Heart left ventricle (tissue), 16 donors: ENCODE results near the gene SRBD1. TPM values are rescaled to one million over a fixed set of nuclear protein-coding genes. Genes with fewer than 3 reads are reported as not detected.

ENCODE experiments used
- ATAC-seq, 4 donors: fragments of 200-7000 bp; cut with Tn5 transposase; one replicate each; pipeline ENCODE4 v1.9.1; 2020 to 2022; ENCODE audit warnings: moderate library complexity in 4 of 4, mild to moderate bottlenecking in 3 of 4, moderate number of reproducible peaks in 1 of 4
- DNase-seq, 5 donors: peaks; one replicate each; pipeline ENCODE4 v3.0.0-alpha.2; 2020
- H3K27ac ChIP-seq, 12 donors: fragments of 200-600 bp; sonication (generic) in 4 of 12; one replicate each; pipeline versions ENCODE4 v1.5.0 to v1.8.0; 2016 to 2022; ENCODE audit warnings: mild to moderate bottlenecking in 2 of 12
- H3K27me3 ChIP-seq, 9 donors: fragments of 200-600 bp; sonication (generic) in 2 of 9; one replicate each; pipeline versions ENCODE4 v1.5.1 to v1.8.0; 2016 to 2022; ENCODE audit warnings: mild to moderate bottlenecking in 3 of 9
- H3K36me3 ChIP-seq, 9 donors: fragments of 200-600 bp; sonication (generic) in 2 of 9; one replicate each; pipeline versions ENCODE4 v1.5.0 to v1.8.0; 2018 to 2022; ENCODE audit warnings: mild to moderate bottlenecking in 2 of 9
- H3K4me1 ChIP-seq, 12 donors: fragments of 200-600 bp; sonication (generic) in 4 of 12; one replicate each; pipeline versions ENCODE4 v1.5.0 to v1.8.0; 2016 to 2022; ENCODE audit warnings: mild to moderate bottlenecking in 3 of 12
- H3K4me3 ChIP-seq, 12 donors: fragments of 200-600 bp; sonication (generic) in 4 of 12; one replicate each; pipeline versions ENCODE4 v1.5.0 to v1.8.0; 2017 to 2022; ENCODE audit warnings: mild to moderate bottlenecking in 9 of 12, moderate library complexity in 4 of 12
- H3K9me3 ChIP-seq, 12 donors: fragments of 200-600 bp; sonication (generic) in 4 of 12; one replicate each; pipeline versions ENCODE4 v1.5.0 to v1.8.0; 2016 to 2022; ENCODE audit warnings: mild to moderate bottlenecking in 1 of 12
- POLR2A ChIP-seq, 2 donors: fragments of 450-650 bp; IDR thresholded peaks; one replicate each; pipeline ENCODE4 v1.6.1; 2017; ENCODE audit warnings: antibody characterized with exemption in 2 of 2, mild to moderate bottlenecking in 2 of 2, moderate library complexity in 2 of 2
- WGBS, 4 donors: extraction: QIAGEN DNeasy Blood & Tissue Kit in 2 of 4; methylation state at CpG; one replicate each; pipeline versions ENCODE4 v1.1.5 to v1.1.7; 2013 to 2018; 5-methylcytosine and 5-hydroxymethylcytosine counted together
- intact Hi-C, 10 donors: fragments of 100-400 bp; cut with DNase I; formaldehyde crosslinking; loops; one replicate each; pipeline versions ENCODE4 v1.11.1 to v1.14.2; 2022
- polyA plus RNA-seq, 2 donors: library from polyadenylated mRNA; stranded (reverse); fragments of 200-250 nt; gene quantifications; one replicate each; pipeline ENCODE4 v1.2.3, GENCODE V29; 2013
- total RNA-seq, 9 donors: library from RNA; depleted of rRNA in 2 of 9; stranded (reverse); fragments of >200 nt in 2 of 9; fragmentation: NEBNext Ultra II Directional in 3 of 9; extraction: Animal tissue kit (Norgen Biotek cat#: 25700) in 3 of 9; gene quantifications; one replicate each; pipeline versions ENCODE4 v1.1.0 to v1.2.4, GENCODE V29; 2016 to 2023
- TF ChIP-seq, protein P1 (sequence below), 12 donors: fragments of 200-600 bp; sonication (generic) in 4 of 12; IDR thresholded peaks; one replicate each; pipeline versions ENCODE4 v1.5.0 to v1.8.0; 2018 to 2022; ENCODE audit warnings: antibody characterized with exemption in 12 of 12, mild to moderate bottlenecking in 5 of 12
- donor health status: ischemic (EF 13 %, LVEDD 7.1; RV severe dilation, severe dysfunction).
- donor health status: healthy with polysubstance abuse.
- donor health status: DM: no; HTN: yes; CAD: no.
- donor health status: DM: no; HTN: no; CAD: no.
- donor health status: ischemic (EF 25% LVEDD 6.9; RV normal size, moderate dysfunction).
- donor health status: ischemic (EF 25% LVEDD 5.7; RV mildly dilated, moderate dysfunction).
- donor health status: healthy.
- donor health status: DM: yes; HTN: yes; CAD: no.
- donor health status: ischemic (EF 35%, LVEDD 5.7; RV mildly dilated, moderate dysfunction).
- donor health status: nonischemic (EF 11% LVEDD 7.7; RV severe dilation, severe dysfunction).
- donor health status: DM: yes; HTN: yes; CAD: no.
- donor health status: PGD.
- donor health status: ischemic (EF 29% LVEDD 5.4; RV normal size, mild dysfunction).
- donor health status: nonischemic (EF 23%, LVEDD 6.1; RV moderate dilation, normal function).

Gene SRBD1
- total and polyA plus RNA-seq, 11 donors, result 3.0 to 16.9 (median 10.2) TPM

DNA sequence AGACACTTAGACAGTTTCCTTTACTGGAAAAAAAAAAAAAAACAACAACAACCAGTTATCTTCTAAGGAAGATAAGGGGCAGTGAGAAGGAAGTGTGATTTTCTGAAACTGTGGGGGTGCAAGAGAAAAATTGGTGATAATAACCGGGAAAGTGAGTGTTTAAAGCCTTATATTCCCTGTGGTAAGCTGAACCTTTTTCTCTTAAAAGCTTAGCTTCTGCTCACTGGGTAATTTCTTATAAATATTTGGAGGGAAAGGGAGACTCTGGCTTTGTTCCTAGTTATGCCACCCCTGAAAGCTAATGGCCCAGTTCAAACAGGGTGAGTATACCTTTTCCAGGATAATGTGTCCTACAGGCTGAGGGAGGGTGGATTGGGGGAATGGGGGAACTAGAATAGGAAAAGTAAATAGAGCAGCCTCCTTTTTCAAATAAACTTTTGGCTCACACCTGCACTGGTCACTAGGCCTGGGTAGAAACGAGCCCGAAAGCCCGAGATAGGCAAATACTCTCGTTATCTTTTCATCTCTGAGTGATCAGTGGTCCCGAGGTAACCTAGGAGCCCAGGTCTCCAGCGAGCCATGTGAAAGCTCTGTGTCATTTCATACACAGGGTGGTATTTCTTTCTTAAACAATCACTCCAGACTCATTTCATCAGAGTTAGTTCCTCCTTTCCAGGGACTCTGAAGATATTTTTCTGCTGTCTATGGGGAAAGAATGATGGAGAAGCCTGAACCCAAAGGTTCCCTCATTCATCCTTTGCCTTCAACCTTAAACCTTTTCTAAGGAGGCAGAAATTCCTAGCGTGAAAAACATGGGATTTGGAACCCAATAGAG lies 15.5 kb upstream of the SRBD1 start:
- Histone ChIP-seq H3K4me3 (no peak overlapping the region), H3K4me1 (no peaks in the 10 kb centered on the region), H3K27ac (no peak overlapping the region), H3K36me3 (no peaks in the 10 kb centered on the region), H3K27me3 (peaks cover 0 to 6% (median 0%) of the 10 kb centered on the region in 9 donors), H3K9me3 (no peaks in the 10 kb centered on the region)
- 71 to 82% (median 77%) methylated on average over 8 of the region's 8 CpGs for WGBS, 4 donors
- intact Hi-C loops, result no loop called here
- no peak for TF ChIP-seq POLR2A (IDR thresholded peaks at IDR 0.05)
- TF ChIP-seq, protein P1, sequence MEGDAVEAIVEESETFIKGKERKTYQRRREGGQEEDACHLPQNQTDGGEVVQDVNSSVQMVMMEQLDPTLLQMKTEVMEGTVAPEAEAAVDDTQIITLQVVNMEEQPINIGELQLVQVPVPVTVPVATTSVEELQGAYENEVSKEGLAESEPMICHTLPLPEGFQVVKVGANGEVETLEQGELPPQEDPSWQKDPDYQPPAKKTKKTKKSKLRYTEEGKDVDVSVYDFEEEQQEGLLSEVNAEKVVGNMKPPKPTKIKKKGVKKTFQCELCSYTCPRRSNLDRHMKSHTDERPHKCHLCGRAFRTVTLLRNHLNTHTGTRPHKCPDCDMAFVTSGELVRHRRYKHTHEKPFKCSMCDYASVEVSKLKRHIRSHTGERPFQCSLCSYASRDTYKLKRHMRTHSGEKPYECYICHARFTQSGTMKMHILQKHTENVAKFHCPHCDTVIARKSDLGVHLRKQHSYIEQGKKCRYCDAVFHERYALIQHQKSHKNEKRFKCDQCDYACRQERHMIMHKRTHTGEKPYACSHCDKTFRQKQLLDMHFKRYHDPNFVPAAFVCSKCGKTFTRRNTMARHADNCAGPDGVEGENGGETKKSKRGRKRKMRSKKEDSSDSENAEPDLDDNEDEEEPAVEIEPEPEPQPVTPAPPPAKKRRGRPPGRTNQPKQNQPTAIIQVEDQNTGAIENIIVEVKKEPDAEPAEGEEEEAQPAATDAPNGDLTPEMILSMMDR (IDR thresholded peaks at IDR 0.05), result no peak
- DNase-seq (no peak), ATAC-seq (no peak)

DNA sequence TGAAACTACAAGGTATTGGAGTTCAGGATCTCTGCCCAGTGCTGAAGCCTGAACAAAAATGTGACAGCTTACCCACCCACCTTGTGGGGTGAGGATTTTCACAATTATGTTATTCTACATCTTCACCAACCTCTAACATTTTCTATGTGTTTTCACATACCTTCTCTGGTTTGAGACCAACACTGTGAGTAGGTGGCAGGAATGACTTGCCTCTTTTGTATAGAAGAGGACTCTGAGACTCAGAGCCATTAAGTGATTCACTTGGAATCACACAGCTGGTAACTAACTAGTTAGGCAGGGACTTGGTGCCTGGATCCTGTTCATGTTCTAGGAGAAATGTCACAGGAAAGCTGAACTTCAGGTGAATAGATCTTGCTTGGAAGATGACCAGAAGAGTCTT lies 14.8 kb upstream of the SRBD1 start:
- TF ChIP-seq, protein P1 (IDR thresholded peaks at IDR 0.05), result no peak
- no peak for TF ChIP-seq POLR2A (IDR thresholded peaks at IDR 0.05)
- no peaks in the 10 kb centered on the region for H3K36me3 ChIP-seq
- intact Hi-C loops, result no loop called here
- H3K27me3 ChIP-seq, result no peaks in the 10 kb centered on the region
- no peak for DNase-seq
- no peaks in the 10 kb centered on the region for H3K4me1 ChIP-seq
- H3K27ac ChIP-seq, result no peak overlapping the region
- H3K4me3 ChIP-seq, result no peak overlapping the region
- no peaks in the 10 kb centered on the region for H3K9me3 ChIP-seq
- ATAC-seq, result no peak

DNA sequence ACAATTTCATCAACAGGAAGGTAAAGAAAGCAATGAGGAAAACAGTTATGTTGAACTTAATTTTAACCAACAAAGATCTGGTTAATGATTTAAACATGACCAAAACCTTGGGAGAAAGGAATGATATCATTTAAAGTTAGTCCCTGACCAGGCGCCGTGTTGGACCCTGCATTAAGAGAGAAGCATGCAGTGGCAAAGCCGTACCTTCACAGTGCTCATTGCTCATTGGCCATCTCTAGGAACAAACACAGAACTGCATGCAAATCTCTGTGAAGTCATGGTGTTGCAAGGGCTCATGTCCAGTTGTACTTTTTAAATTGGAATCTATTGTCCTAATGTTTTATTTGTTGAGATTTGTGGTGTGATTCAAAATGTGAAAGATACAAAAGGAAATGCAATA lies 12.0 kb upstream of the SRBD1 start:
- no peak for TF ChIP-seq POLR2A (IDR thresholded peaks at IDR 0.05)
- no peak for ATAC-seq
- intact Hi-C loops, result no loop called here
- no peaks in the 10 kb centered on the region for H3K27me3 ChIP-seq
- H3K4me1 ChIP-seq, result no peaks in the 10 kb centered on the region
- DNase-seq, result no peak
- H3K27ac ChIP-seq, result no peak overlapping the region
- no peak overlapping the region for H3K4me3 ChIP-seq
- no peaks in the 10 kb centered on the region for H3K9me3 ChIP-seq
- H3K36me3 ChIP-seq, result no peaks in the 10 kb centered on the region
- WGBS, 4 donors, result 75 to 87% (median 79%) methylated on average over 3 of the region's 3 CpGs

DNA sequence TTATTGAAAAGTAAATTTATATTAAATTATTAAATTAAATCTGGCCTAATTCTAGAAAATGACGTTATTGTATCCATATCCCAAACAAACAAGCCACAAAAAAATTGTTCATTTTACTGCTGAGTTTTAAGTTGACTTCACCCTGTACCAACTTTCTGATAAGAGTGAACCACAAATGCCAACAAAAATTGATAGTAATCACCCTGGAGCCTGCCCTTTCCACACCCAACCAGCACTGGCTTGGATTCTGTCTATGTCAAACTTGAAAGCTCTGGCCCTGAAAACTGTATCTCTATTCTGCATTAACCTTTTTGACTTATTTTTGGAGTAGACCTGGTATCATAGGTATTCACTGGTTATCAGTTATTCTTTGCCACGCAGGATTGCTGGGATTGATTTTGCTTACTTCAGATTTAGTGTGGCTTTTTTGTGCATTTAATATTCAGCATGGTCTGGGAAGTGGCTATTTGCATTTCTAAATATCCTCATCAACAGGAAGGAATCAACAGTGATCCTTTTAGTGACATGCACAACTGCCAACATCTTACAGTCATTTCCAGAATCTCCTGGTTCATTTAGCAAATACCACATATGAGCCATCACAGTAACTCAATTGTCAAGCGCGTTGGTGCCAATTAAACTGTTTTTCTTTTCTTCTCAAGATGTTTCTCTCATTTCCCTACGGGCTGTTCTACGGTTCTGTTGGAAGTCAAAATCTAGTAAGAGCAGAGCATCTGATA lies 11.4 kb upstream of the SRBD1 start:
- intact Hi-C loops, result no loop called here
- ATAC-seq (no peak), DNase-seq (no peak)
- TF ChIP-seq, protein P1 (IDR thresholded peaks at IDR 0.05), result no peak
- no peak for TF ChIP-seq POLR2A (IDR thresholded peaks at IDR 0.05)
- H3K36me3 ChIP-seq, result no peaks in the 10 kb centered on the region
- H3K27me3 ChIP-seq, result no peaks in the 10 kb centered on the region
- 79 to 85% (median 83%) methylated on average over 6 of the region's 6 CpGs for WGBS, 4 donors
- H3K4me3 ChIP-seq, result no peak overlapping the region
- H3K4me1 ChIP-seq, result no peaks in the 10 kb centered on the region
- H3K27ac ChIP-seq, result no peak overlapping the region
- H3K9me3 ChIP-seq, result no peaks in the 10 kb centered on the region
